ENCODE data around the gene CXXC4. TPM values are rescaled to one million over a fixed set of nuclear protein-coding genes. Genes with fewer than 3 reads are reported as not detected.

Gene CXXC4
- total RNA-seq, 1 experiment from 2014 or later = not detected

- H3K4me2 ChIP-seq (ENCODE audit: low read length) = no peak overlapping the region
- H3K36me3 ChIP-seq (ENCODE audit: low read depth, low read length) = no peaks in the 10 kb centered on the region
- no peak overlapping the region for H3K4me3 ChIP-seq (ENCODE audit: low read length)
- ChIA-PET CTCF (no interaction called here), POLR2A (ENCODE audit: unreplicated experiment) (no interaction called here)
- H3K79me2 ChIP-seq (ENCODE audit: low read length) = no peaks in the 10 kb centered on the region
- intact Hi-C loops (cut with micrococcal nuclease) = no loop called here
- H3K27ac ChIP-seq (ENCODE audit: low read length) = no peak overlapping the region
- no peaks in the 10 kb centered on the region for H3K9me2 ChIP-seq (replicated peaks; ENCODE audit: low read length)
- DNase-seq (no peak), ATAC-seq (no peak)
- TF ChIP-seq CTCF (conservative IDR thresholded peaks at IDR 0.05; ENCODE audit: low read depth, low read length) (no peak), EZH2phosphoT487 (IDR thresholded peaks at IDR 0.05; ENCODE audit: borderline replicate concordance, low read length) (no peak), EZH2 (IDR thresholded peaks at IDR 0.05; ENCODE audit: low read length, unreplicated experiment) (no peak)
- BruUV-seq (replicated peaks) = no TSS peak
- H3K27me3 ChIP-seq (ENCODE audit: low read length) = peaks cover 8% of the 10 kb centered on the region; the same call in 1 of the 2 replicates
- H4K20me1 ChIP-seq (ENCODE audit: low read length) = no peaks in the 10 kb centered on the region
- H3K9me3 ChIP-seq (ENCODE audit: low read length) = no peaks in the 10 kb centered on the region
- H2AFZ ChIP-seq (ENCODE audit: low read length) = no peak overlapping the region
- H3K9ac ChIP-seq (ENCODE audit: low read length) = no peak overlapping the region
- no peaks in the 10 kb centered on the region for H3F3A ChIP-seq (ENCODE audit: low read length, unreplicated experiment)
- no peaks in the 10 kb centered on the region for H3K4me1 ChIP-seq (ENCODE audit: insufficient read depth, low read length)
Observed at GRCh38 chr4:104531390-104531789, 36.7 kb upstream of the CXXC4 start.

GRCh38 chr4:104530426-104530825 is 35.7 kb upstream of the CXXC4 start:
- ChIA-PET POLR2A (ENCODE audit: unreplicated experiment) (no interaction called here), CTCF (no interaction called here)
- DNase-seq (no peak), ATAC-seq (no peak)
- H3K4me1 ChIP-seq (ENCODE audit: insufficient read depth, low read length) = no peaks in the 10 kb centered on the region
- H3K9ac ChIP-seq (ENCODE audit: low read length) = no peak overlapping the region
- no peaks in the 10 kb centered on the region for H3K9me2 ChIP-seq (replicated peaks; ENCODE audit: low read length)
- no peak overlapping the region for H2AFZ ChIP-seq (ENCODE audit: low read length)
- no TSS peak for BruUV-seq (replicated peaks)
- intact Hi-C loops (cut with micrococcal nuclease) = no loop called here
- no peaks in the 10 kb centered on the region for H4K20me1 ChIP-seq (ENCODE audit: low read length)
- no peaks in the 10 kb centered on the region for H3F3A ChIP-seq (ENCODE audit: low read length, unreplicated experiment)
- TF ChIP-seq EZH2 (IDR thresholded peaks at IDR 0.05; ENCODE audit: low read length, unreplicated experiment) (no peak), CTCF (conservative IDR thresholded peaks at IDR 0.05; ENCODE audit: low read depth, low read length) (no peak), EZH2phosphoT487 (IDR thresholded peaks at IDR 0.05; ENCODE audit: borderline replicate concordance, low read length) (no peak)
- H3K4me3 ChIP-seq (ENCODE audit: low read length) = no peak overlapping the region
- no peaks in the 10 kb centered on the region for H3K36me3 ChIP-seq (ENCODE audit: low read depth, low read length)
- H3K4me2 ChIP-seq (ENCODE audit: low read length) = no peak overlapping the region
- H3K27me3 ChIP-seq (ENCODE audit: low read length) = peaks cover 8% of the 10 kb centered on the region; the same call in 1 of the 2 replicates
- H3K27ac ChIP-seq (ENCODE audit: low read length) = no peak overlapping the region
- no peaks in the 10 kb centered on the region for H3K79me2 ChIP-seq (ENCODE audit: low read length)
- H3K9me3 ChIP-seq (ENCODE audit: low read length) = no peaks in the 10 kb centered on the region

- H4K20me1 ChIP-seq (ENCODE audit: low read length) = no peaks in the 10 kb centered on the region
- no peak overlapping the region for H2AFZ ChIP-seq (ENCODE audit: low read length)
- POLR2A ChIA-PET (ENCODE audit: unreplicated experiment) = no interaction called here
- H3F3A ChIP-seq (ENCODE audit: low read length, unreplicated experiment) = no peaks in the 10 kb centered on the region
- H3K9ac ChIP-seq (ENCODE audit: low read length) = no peak overlapping the region
- peaks cover 1% of the 10 kb centered on the region; the same call in 1 of the 2 replicates for H3K27me3 ChIP-seq (ENCODE audit: low read length)
- intact Hi-C loops (cut with micrococcal nuclease) = no loop called here
- H3K4me2 ChIP-seq (ENCODE audit: low read length) = no peak overlapping the region
- no peaks in the 10 kb centered on the region for H3K79me2 ChIP-seq (ENCODE audit: low read length)
- no peaks in the 10 kb centered on the region for H3K36me3 ChIP-seq (ENCODE audit: low read depth, low read length)
- H3K27ac ChIP-seq (ENCODE audit: low read length) = no peak overlapping the region
- H3K9me3 ChIP-seq (ENCODE audit: low read length) = no peaks in the 10 kb centered on the region
- BruUV-seq (replicated peaks) = no TSS peak
- TF ChIP-seq EZH2phosphoT487 (IDR thresholded peaks at IDR 0.05; ENCODE audit: borderline replicate concordance, low read length) (no peak), EZH2 (IDR thresholded peaks at IDR 0.05; ENCODE audit: low read length, unreplicated experiment) (no peak)
- no peak overlapping the region for H3K4me3 ChIP-seq (ENCODE audit: low read length)
- H3K9me2 ChIP-seq (replicated peaks; ENCODE audit: low read length) = no peaks in the 10 kb centered on the region
- no peaks in the 10 kb centered on the region for H3K4me1 ChIP-seq (ENCODE audit: insufficient read depth, low read length)
- ATAC-seq (no peak; the same call in 1 of the 2 replicates), DNase-seq (no peak)
- CTCF ChIA-PET = no interaction called here
Observed at GRCh38 chr4:104524591-104524990, 29.9 kb upstream of the CXXC4 start.
